Medulla oblongata (tissue), 1 donor: Measurements from ENCODE around the gene CGREF1.
"Not testable (repeated sequence)": the region's sequence is repeated elsewhere in the genome, so short reads cannot be mapped to it uniquely, and the experiment has no call there.

Experiments used
- DNase-seq: peaks from one replicate; pipeline ENCODE4 v3.0.0-alpha.2; 2015; ENCODE audit errors: extremely low spot score

The CGREF1 gene

DNA sequence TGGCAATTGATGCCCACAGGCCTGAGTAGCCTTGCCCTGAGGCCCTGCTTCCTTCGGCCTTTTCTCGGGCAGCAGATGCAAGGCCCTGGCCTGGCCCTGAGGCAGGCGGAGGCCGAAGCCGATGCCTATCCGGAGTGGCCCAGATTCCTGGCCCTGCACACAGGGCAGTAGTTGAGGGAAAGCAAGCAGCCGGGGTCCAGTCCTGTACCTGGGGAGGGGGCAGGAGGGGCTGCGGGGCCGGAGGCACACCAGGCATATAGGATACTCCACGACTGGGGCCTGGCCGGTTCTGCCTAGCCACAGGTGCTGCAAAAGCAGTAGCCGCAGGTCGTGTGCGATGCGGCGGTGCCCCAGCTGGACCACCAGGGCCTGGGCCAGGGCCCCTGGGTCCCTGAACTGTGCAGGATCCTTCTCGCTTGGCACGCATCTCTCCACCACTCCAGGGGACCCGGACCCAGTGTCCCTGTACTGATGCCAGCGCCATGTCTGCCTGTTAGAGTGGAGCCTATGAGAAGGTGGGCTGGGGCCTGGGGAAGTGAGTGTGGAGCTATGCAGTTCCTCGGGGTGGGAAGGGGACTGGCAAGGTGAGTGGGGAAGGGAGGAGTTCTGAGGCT lies 18.5 kb upstream of the CGREF1 start:
- DNase-seq: no peak

DNA sequence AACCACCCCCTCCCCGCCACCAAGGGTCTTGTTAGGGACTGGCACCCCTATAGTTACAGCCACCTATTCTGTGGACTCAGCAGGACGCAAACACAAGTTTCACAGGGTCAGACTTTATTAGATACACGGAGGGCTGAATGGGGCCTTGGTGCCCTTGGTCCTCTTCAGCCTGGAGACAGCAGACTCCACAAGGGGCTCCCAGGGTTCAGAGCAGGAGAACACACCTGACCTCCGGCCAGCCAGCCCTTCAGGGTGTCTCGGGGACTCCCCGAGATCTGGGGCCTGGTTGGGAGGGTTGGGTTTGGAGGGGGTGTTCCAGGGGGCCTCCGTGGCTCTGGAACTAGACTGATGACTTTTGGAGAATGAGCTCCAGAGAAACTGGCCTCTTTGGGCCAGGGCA lies 17.8 kb upstream of the CGREF1 start:
- no peak for DNase-seq

DNA sequence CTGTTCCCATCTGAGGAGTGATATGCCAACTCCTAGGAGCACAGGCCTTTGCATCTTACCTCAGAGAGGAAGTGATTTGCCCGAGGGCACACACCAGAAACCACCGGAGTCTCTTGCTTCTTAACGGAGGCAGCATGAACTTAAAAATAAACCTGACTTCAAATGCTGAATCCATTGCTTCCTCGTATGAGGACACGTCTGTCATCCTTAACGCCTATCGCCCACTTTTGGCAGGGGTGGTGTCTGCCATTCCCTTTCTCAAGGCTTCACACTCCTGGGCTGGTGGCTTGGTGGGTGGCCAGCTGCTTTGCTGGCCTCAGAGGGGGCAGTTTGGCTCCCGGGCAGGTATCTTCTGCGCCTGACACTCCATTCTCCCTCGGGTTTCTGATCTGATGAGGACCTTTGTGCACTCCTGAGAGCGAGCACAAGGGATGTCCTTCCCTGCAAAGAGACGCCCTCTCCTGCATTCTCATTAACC lies 16.6 kb upstream of the CGREF1 start:
- no peak for DNase-seq

DNA sequence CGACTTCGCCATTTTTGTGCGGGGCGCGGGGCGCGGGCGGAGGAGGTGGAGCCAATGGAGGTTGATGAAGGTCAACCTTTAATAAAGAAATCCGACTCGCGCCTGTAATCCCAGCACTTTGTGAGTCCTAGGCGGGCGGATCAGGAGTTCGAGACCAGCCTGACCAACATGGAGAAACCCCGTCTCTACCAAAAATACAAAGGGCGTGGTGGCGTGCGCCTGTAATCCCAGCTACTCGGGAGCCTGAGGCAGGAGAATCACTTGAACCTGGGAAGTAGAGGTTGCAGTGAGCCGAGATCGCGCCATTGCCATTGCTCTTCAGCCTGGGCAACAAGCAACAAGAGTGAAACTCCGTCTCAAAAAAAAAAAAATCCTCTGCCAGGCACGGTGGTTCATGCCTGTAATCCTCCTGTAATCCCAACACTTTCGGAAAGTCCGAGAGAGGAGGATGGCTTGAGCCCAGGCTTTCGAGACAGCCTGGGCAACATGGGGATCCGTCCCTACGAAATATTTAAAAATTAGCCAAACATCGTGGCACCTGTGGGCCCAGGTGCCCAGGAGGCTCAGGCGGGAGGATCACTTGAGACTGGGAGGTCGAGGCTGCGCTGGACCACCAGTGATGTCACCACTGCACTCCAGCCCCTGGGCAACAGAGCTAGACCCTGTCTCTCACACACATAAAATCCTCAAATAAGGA lies 16.0 kb upstream of the CGREF1 start:
- DNase-seq: no peak

DNA sequence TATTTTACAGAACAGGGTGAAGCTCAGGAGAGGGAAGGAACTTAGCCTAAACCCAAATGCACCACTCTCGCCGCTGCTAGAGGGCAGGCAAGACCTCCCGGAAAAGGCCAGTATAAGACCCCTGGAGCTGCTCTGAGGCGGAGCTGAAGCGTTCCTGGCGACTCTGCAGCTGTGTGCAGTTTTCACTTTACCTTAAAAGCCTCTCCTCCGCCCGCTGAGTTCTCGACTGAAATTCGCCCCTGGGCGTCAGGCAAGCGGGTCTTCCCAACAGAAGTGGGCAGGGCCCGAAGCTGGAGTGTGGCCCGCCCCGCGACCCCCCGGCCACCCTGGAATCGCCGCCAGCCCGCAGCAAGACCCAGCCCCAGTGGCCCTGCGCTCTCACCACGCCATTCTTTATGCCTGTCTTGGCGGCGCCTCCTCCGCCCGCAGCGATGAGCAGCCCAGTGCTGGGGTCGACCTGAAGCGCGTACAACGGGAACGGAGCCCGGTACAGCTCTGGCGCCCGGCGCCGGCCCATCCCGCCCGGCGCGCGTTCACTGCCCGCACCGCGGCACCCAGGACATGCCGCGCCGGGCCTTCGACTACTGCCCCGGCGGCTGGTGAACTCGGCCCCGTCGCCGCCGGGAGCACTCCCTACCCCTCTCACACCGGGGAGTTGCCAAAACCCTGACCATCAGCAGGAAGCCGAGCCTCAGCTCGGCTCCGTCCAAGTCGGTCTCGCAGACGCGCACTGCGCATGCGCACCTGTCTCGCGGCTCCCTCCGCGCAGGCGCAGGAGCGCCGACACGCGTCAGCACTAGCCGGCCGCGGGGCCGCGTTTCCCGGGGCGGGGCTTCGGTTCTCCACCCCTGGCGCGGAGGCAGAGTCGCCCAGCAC lies 15.2 kb upstream of the CGREF1 start, which contains the start of gene PREB:
TSS of gene PREB (minus strand) at position 732 of the 876 bp plus-strand sequence. CDS start at position 517, 215 bp downstream.
- peak; percentile 97 for DNase-seq

DNA sequence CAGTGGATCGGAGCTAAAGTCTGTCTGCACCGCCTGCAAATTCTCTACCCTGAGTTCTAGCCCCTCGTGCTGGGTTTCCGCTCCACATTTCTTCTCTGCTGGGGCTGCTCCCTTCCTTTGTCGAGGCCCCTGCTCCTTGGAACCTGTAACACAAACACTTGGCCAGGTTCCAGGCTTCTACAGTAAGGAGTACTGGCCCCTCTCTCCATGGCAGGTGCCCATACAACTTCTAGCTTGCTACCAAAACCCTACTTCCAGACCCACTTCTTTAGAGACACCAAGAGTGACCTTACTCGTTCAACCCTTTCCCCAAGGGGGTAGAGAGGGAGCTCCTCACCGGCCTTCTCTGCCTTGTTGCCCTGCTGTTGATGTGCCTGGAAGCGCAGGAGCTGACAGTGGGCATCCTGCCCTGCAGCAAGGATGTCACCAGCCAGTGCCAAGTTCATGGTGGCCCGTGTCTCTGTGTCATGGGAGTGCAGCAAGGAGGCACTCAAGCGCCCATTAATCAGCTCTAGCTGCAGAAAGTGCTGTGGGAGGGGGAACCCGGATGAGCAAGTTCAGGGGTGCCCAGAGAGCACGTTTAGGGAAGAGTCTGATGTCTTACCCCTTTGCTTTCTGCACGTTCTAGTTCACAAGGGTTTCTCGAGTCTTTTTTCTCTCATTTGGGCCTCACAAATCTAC lies 14.4 kb upstream of the CGREF1 start:
- DNase-seq: no peak

DNA sequence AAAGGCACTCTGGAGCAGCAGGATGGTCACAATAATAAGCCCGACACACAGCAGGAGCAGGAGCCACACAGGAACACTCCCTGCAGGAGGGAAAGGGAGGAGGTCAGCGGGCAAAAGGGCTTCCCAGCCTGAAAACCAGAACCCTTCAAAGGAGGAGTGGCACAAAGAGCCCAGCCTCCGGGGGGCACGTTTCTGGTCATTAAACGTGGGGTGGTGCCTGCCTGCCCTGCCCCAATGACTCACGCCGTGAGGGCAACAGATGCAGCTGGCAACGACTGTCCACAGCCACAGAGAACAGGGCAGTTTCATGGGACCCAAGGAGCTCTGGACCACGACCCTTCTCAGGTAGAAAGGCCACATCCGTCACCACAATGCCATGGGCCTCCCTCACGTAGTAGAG lies 12.5 kb upstream of the CGREF1 start:
- DNase-seq: no peak

DNA sequence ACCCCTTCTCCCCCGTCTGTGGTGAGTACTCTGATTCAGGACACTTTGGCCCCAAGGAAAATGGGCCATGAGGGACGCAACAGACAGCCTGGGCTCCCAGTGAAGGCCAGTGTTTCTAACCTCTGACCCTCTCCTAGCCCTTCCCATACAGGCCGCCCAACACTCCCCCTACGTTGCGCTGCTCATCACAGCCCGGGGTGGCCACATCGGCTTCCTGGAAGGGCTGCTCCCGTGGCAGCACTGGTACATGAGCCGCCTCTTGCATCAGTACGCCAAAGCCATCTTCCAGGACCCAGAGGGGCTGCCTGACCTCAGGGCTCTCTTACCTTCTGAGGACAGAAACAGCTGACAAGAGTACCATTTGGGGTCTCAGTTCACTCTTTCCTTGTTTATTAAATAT lies 11.5 kb upstream of the CGREF1 start:
- no peak for DNase-seq

DNA sequence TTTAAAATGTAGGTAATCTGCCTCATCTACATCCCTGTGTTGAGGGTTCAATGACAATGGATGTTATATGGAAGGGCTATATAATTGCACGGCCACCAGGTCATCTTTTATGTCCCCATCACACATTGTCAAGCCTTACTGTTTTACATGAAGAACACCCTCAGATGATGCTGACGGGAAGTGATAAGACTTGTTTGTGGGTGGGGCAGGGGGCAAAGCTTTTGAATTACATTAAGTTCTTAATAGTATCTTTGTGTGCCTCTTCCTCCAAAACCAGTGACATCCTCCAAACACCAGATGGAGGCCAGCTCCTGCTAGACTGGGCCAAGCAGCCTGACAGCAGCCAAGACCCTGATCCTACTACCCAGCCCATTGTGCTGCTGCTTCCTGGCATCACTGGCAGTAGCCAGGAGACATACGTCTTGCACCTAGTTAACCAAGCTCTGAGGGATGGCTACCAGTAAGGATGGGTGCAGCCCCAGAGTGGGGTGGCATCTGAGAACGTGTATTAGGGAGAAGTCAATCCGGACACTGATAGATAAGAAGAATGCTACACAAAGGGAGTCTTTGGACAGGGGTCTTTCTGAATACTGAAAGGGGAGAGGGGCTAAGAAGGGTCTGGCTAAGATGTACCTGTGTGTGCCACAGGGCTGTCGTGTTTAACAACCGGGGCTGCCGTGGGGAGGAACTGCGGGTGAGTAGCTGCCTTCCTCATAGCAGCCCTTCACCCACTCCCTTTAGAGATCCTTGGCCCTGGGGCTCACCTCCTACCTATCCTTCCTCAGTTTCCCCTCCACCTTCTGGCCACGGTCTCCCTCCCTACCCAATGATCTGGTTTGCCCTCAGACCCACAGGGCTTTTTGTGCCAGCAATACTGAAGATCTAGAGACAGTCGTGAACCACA lies 10.0 kb upstream of the CGREF1 start:
- no peak for DNase-seq

DNA sequence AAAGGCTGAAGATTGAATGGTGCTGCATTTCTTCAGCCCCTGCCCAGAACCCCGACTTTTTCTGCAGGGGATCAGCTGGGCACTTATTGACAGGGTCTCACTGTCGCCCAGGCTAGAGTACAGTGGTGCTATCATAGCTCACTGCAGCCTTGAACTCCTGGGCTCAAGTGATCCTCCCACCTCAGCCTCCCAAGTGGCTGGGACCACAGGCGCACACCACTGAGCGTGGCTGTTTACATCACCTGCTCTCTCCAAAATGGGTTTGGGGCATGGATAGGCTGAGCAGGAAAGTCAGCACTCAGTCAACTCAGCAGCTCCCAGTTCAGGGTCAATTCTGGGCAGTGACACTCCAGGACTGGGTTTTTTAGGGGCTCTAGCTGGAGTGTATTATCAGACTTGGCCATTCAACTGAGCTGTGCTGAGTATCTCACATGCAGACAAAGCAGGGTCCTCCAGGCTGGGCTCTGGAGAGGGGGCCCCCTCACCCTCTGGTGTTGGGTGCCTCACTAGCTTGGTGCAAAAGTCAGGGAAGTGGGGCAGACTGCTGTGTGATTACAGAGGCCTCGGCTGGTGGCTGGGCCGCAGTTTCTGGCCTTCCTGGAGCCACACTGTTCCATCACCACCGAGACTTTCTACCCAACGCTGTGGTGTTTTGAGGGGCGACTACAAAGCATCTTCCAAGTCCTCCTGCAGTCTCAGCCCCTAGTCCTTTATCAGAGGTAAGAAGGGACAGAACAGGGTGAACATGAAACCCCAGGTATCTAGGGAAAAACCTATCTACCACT lies 9.1 kb upstream of the CGREF1 start:
- no peak for DNase-seq

DNA sequence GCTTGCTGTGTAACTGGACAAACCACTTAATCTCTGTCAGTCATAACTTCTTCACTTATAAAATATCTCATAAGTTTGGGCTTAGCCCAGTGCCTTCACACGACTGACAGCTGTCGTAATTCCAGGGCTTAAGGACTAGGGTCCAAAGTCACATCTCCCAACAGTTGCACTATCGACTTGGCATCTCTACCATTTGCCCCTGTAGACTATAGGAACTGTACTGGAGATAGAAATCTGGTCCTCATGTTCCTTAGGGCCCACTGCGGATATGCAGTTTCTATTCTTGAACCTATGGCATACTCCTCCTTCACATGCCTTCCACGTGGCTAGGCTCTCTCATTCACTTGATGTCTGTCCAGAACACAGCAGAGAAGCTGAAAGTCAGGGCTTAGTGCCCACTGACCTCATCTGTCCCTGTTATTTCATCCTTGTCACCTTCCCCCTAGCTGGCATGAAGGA lies 7.4 kb upstream of the CGREF1 start:
- DNase-seq: peak; percentile 10

DNA sequence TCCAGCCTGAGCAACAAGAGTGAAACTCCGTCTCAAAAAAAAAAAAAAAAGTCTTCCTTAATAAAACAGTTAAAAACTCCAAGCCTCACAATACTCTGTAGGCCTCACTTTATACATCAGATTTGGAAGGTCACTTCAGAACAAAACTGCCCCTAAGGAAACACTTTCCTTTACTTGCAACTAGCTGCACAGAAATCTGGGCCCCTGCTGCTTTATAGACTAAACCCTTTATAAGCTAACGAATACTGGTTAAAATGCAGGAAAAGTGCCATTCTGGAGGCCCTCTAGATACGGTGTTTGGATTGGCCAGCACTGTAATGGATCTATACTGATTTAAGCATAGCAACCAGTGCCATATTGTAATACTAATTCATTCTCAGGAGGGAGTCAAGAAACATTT lies 6.2 kb upstream of the CGREF1 start:
- no peak for DNase-seq

DNA sequence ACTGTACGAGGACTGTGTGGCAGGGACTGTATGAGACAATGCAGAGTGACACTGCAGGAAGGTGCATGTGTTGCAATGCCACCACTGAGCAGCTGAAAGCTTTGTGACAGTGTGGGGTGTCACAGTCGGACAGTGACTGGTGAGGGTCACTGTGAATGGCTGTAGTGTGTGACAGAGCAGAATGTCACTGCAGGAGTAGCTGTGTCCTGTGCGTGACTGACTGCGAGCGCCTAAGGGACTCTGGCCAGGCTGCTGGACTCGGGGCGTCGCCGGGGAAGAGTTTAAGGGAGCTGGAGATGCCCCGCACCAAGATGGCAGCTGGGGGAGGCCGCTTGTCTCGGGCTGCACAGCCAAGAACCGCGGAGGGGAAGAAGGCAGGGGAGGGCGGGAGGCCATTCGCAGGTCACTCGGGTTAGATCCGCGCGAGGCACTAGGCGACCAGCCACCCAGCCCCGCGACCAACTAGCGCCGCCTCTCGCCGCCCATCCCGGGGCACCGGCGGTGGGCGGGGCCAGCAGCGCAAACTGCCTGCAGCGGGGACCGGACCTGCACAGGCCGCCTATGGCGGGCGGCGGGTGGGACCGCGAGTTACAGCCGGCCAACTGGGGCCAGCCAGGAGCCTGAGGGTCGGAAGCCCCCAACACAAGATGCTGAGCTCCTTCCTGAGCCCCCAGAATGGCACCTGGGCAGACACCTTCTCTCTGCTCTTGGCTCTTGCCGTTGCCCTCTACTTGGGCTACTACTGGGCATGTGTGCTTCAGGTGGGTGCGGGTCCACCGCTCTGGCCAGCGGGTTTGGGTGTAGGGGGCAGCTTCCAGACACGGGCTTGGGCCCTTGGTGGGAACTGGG lies 4.6 kb upstream of the CGREF1 start, which contains the start of gene ABHD1:
TSS of gene ABHD1 (plus strand) at position 514 of the 849 bp plus-strand sequence. CDS start at position 648, 134 bp downstream.
- peak; percentile 79 for DNase-seq

DNA sequence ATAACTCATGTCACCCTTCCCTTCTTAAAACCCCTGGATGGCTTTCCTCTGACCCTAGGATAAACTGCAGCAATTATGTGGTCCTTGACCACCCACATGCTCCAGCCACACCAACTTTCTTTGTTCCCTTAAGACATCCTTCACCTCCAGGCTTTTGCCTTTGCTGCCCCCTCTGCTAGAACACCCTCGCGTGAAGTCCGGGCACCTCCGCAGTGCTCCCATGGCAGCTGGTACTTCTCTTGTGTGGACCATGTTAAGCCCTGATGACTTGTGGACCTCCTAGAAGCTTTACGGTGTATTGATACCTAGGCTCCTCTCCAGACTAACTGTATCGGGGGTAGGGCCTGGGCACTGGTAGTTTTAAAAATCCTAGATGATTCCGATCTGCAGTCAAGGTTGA lies 3.9 kb upstream of the CGREF1 start:
- DNase-seq: no peak

DNA sequence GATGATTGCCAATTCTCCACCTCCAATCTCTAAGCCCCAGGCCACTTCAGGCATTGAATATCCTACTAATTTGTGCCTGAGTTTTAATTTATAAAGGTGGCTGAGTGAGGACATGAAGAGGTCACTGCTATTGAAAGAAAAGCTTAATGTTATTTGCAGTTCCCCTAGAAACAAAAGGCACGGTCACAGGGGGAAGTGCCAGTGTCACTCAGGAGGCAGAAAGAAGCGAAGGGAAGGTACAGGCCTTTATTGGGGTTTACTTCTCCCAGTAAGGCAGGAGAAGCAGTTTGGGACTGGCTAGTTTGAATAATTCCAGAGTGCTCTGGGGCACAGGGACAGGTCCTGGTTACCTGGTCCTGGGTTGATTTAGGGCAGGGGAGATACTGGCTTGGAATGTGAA lies 3.0 kb upstream of the CGREF1 start:
- DNase-seq: no peak

DNA sequence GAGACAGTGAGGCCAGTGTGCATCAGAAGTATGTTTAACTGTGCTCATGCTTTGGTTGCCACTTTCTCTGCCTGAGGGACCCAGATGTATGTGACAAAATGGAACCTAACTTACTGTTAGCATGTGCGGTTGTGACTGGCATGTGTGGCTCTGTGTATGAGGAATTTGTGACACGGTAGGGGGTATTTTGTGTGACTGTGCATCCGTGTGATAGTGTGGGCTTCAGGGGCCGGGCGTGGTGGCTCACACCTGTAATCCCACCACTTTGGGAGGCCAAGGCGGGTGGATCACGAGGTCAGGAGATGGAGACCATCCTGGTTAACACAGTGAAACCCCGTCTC lies 372 bp upstream of the CGREF1 start:
- not testable (repeated sequence) for DNase-seq

DNA sequence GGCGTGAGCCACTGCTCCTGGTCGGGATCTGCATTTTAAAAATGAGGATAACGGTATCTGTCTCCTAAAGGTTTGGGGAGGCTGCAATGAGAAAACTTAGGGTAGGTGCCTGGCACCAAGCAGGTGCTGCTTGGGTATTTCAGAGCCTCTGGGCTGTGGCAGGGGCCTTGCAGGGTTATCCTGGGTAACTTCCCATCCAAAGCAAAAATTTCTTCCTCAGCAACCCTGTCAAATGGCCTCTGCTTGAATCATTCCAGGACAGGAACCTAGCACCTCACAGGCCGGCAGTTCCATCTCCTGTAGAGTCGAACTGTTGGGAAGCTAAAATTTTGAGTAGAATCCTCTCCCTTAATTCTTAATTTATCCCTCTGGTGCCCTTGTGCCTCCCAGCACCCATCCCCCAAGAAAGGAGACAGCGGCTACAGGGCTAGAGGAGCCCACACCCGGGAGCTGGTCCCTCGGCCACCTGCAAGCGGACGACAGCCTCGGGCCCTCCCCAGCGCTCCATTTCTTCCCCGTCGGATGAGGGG lies 868 bp downstream of the CGREF1 start:
- no peak for DNase-seq

DNA sequence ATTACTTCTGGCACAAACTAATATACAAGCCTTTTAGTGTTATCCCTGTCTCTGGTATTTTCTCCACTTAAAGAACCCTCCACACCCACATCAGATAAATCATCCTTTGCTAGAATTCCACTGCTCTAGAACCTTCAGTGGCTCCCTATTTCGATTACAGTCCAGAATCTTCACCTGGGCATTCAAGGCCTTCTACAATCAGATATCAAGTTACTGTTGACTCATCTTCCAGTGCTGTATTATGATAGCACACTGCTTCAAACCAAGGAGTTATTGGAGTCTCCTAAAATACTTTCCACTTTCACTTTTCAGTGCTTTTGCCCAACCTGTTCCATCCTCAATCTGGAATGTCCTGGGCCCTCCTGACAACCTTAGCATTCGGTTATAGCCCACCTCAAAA lies 3.4 kb downstream of the CGREF1 start:
- DNase-seq: no peak
